H1 (cell line): ENCODE measurements around the gene ATP6V0D1. TPM values are rescaled to one million over a fixed set of nuclear protein-coding genes. Genes with fewer than 3 reads are reported as not detected.

Experiments
- CTCF ChIA-PET: fragments of 300-600 bp; sonication (Branson Sonifier 250); formaldehyde crosslinking; loops from one replicate; lab custom pipeline; 2021; ENCODE audit not compliant: partially characterized antibody; lab: Charles Lee
- POLR2A ChIA-PET: fragments of 300-600 bp; sonication (Branson Sonifier 250); formaldehyde crosslinking; loops from one replicate; lab custom pipeline; 2021; ENCODE audit warnings: inconsistent platforms; ENCODE audit not compliant: partially characterized antibody; lab: Charles Lee
- DNase-seq, 2 experiments: peaks; one replicate each; pipeline versions ENCODE4 v3.0.0 to v3.0.0-alpha.2; 2010 to 2022; ENCODE audit warnings: low spot score in 2 of 2, low read depth in 1 of 2, mixed read lengths in 1 of 2
- FAIRE-seq: peaks from 2 replicates; lab custom pipeline; 2011; peaks lifted over from hg19 to GRCh38; lab: Jason Lieb, UNC
- H2AFZ ChIP-seq: 2 replicates; pipeline ENCODE4 v1.8.1; 2012; ENCODE audit warnings: low read length, inconsistent platforms
- H2AK5ac ChIP-seq: 2 replicates; pipeline ENCODE4 v1.6.1; 2013; ENCODE audit warnings: low read depth, low read length
- H2BK120ac ChIP-seq: replicated peaks from 2 replicates; pipeline ENCODE3; 2013; ENCODE audit warnings: low read depth, low read length, inconsistent platforms
- H2BK12ac ChIP-seq: 2 replicates; pipeline ENCODE4 v1.6.1; 2013; ENCODE audit warnings: low read depth, low read length
- H2BK15ac ChIP-seq: 2 replicates; pipeline ENCODE4 v1.6.1; 2013; ENCODE audit warnings: low read length
- H2BK20ac ChIP-seq: 2 replicates; pipeline ENCODE4 v1.6.1; 2013; ENCODE audit warnings: low read length
- H2BK5ac ChIP-seq: 2 replicates; pipeline ENCODE4 v1.6.1; 2013; ENCODE audit warnings: low read depth, low read length
- H3K14ac ChIP-seq: 2 replicates; pipeline ENCODE4 v1.6.1; 2013; ENCODE audit warnings: inconsistent platforms; ENCODE audit not compliant: insufficient read length
- H3K18ac ChIP-seq: 2 replicates; pipeline ENCODE4 v1.6.1; 2013; ENCODE audit warnings: low read length; ENCODE audit errors: extremely low read depth
- H3K23ac ChIP-seq: 2 replicates; pipeline ENCODE4 v1.6.1; 2013; ENCODE audit warnings: inconsistent platforms; ENCODE audit not compliant: insufficient read length
- H3K23me2 ChIP-seq: 2 replicates; pipeline ENCODE4 v1.6.1; 2013; ENCODE audit warnings: low read depth, low read length
- H3K27ac ChIP-seq: 2 replicates; pipeline ENCODE4 v1.6.1; 2011; ENCODE audit warnings: low read depth, low read length, inconsistent platforms
- H3K27me3 ChIP-seq, 4 experiments: replicated peaks in 1 of 4; 1 replicate in 1 of 4; 2 replicates in 3 of 4; pipeline versions ENCODE4 v1.6.1 to v1.8.1; 2011 to 2013; ENCODE audit warnings: low read length in 3 of 4, mild to moderate bottlenecking in 3 of 4, inconsistent platforms in 2 of 4, mixed read lengths in 2 of 4, moderate library complexity in 1 of 4; ENCODE audit not compliant: control insufficient read depth in 3 of 4, insufficient read depth in 3 of 4; ENCODE audit errors: extremely low read depth in 1 of 4
- H3K36me3 ChIP-seq, 4 experiments: 2 replicates each; pipeline versions ENCODE4 v1.6.1 to v1.8.1; 2011 to 2013; ENCODE audit warnings: mild to moderate bottlenecking in 4 of 4, low read length in 3 of 4, moderate library complexity in 2 of 4, control low read depth in 1 of 4, inconsistent platforms in 1 of 4; ENCODE audit not compliant: insufficient read depth in 4 of 4, control insufficient read depth in 2 of 4
- H3K4ac ChIP-seq: replicated peaks from 2 replicates; pipeline ENCODE3; 2013; ENCODE audit warnings: low read length, low read depth, mixed read lengths, inconsistent platforms; ENCODE audit not compliant: insufficient read length
- H3K4me1 ChIP-seq, 4 experiments: replicated peaks in 1 of 4; 1 replicate in 1 of 4; 2 replicates in 3 of 4; pipeline versions ENCODE4 v1.6.1 to v1.8.1; 2011 to 2013; ENCODE audit warnings: low read length in 3 of 4, inconsistent platforms in 2 of 4, mixed read lengths in 1 of 4; ENCODE audit not compliant: insufficient read depth in 4 of 4, control insufficient read depth in 3 of 4
- H3K4me2 ChIP-seq, 2 experiments: 2 replicates each; pipeline versions ENCODE4 v1.6.1 to v1.8.1; 2011 to 2013; ENCODE audit warnings: low read depth in 2 of 2, low read length in 2 of 2, control low read depth in 1 of 2, inconsistent platforms in 1 of 2, mild to moderate bottlenecking in 1 of 2; ENCODE audit not compliant: insufficient read depth in 1 of 2
- H3K4me3 ChIP-seq, 4 experiments: fragments of 200-600, 300-600 bp in 1 of 4; sonication (generic), shearing (Covaris generic), sonication (Bioruptor Twin) in 1 of 4; 2 replicates each; pipeline versions ENCODE4 v1.5.1 to v1.8.1; 2011 to 2016; ENCODE audit warnings: low read length in 4 of 4, low read depth in 3 of 4, control low read depth in 2 of 4, inconsistent platforms in 2 of 4, mild to moderate bottlenecking in 2 of 4, mixed read lengths in 1 of 4, moderate library complexity in 1 of 4; ENCODE audit not compliant: insufficient read depth in 2 of 4; ENCODE audit errors: extremely low read depth in 1 of 4
- H3K56ac ChIP-seq: replicated peaks from 2 replicates; pipeline ENCODE3; 2013; ENCODE audit warnings: low read depth, mild to moderate bottlenecking, mixed read lengths, low read length, inconsistent platforms; ENCODE audit not compliant: insufficient read length
- H3K79me1 ChIP-seq: 2 replicates; pipeline ENCODE4 v1.6.1; 2013; ENCODE audit warnings: low read depth, low read length, control low read depth
- H3K79me2 ChIP-seq, 2 experiments: 2 replicates each; pipeline versions ENCODE4 v1.6.1 to v1.8.1; 2012 to 2013; ENCODE audit warnings: low read length in 2 of 2, mild to moderate bottlenecking in 2 of 2, inconsistent platforms in 1 of 2; ENCODE audit not compliant: insufficient read depth in 2 of 2, control insufficient read depth in 1 of 2
- H3K9ac ChIP-seq, 4 experiments: replicated peaks in 1 of 4; 1 replicate in 1 of 4; 2 replicates in 3 of 4; pipeline versions ENCODE4 v1.6.1 to v1.8.1; 2011 to 2013; ENCODE audit warnings: low read depth in 3 of 4, low read length in 3 of 4, control low read depth in 2 of 4, mild to moderate bottlenecking in 2 of 4, moderate library complexity in 2 of 4, inconsistent platforms in 1 of 4; ENCODE audit errors: extremely low read depth in 1 of 4
- H3K9me3 ChIP-seq, 2 experiments: 2 replicates each; pipeline versions ENCODE4 v1.6.1 to v1.8.1; 2012 to 2013; ENCODE audit warnings: mild to moderate bottlenecking in 2 of 2, moderate library complexity in 2 of 2, control low read depth in 1 of 2, inconsistent platforms in 1 of 2, low read depth in 1 of 2, low read length in 1 of 2, mixed read lengths in 1 of 2; ENCODE audit not compliant: insufficient read depth in 2 of 2
- H4K20me1 ChIP-seq, 2 experiments: replicated peaks in 1 of 2; 2 replicates each; pipeline versions ENCODE3 to v1.8.1; 2011 to 2013; ENCODE audit warnings: inconsistent platforms in 2 of 2, low read length in 2 of 2, mild to moderate bottlenecking in 1 of 2; ENCODE audit not compliant: insufficient read depth in 2 of 2, control insufficient read depth in 1 of 2
- H4K5ac ChIP-seq: 2 replicates; pipeline ENCODE4 v1.6.1; 2013; ENCODE audit warnings: low read length, low read depth, mixed read lengths, inconsistent platforms; ENCODE audit not compliant: insufficient read length
- H4K8ac ChIP-seq: 2 replicates; pipeline ENCODE4 v1.8.0; 2013; ENCODE audit warnings: mild to moderate bottlenecking, moderate library complexity, low read length, inconsistent platforms; ENCODE audit not compliant: insufficient read depth; ENCODE audit errors: extremely low read depth
- H4K91ac ChIP-seq: replicated peaks from 2 replicates; pipeline ENCODE3; 2013; ENCODE audit warnings: low read length, mixed read lengths, inconsistent platforms; ENCODE audit not compliant: insufficient read length
- ASH2L ChIP-seq: fragments of 200-600, 300-600 bp; sonication (generic); IDR thresholded peaks from one replicate; pipeline ENCODE4 v1.7.1; 2017; ENCODE audit warnings: low read length
- EGR1 ChIP-seq: IDR thresholded peaks from 2 replicates; pipeline ENCODE4 v1.6.1; 2011; ENCODE audit warnings: low read depth, low read length, borderline replicate concordance
- MAFK ChIP-seq: IDR thresholded peaks from 2 replicates; pipeline ENCODE4 v1.6.1; 2012; ENCODE audit warnings: low read depth, mild to moderate bottlenecking, improper control_type of control experiment, low read length
- POLR2A ChIP-seq, 2 experiments: IDR thresholded peaks; 1 replicate in 1 of 2; 2 replicates in 1 of 2; pipeline ENCODE4 v1.6.1; 2011; ENCODE audit warnings: low read depth in 2 of 2, low read length in 2 of 2, mild to moderate bottlenecking in 2 of 2; ENCODE audit errors: control extremely low read depth in 1 of 2
- RAD21 ChIP-seq, 2 experiments: IDR thresholded peaks in 1 of 2; conservative IDR thresholded peaks in 1 of 2; 2 replicates each; pipeline ENCODE4 v1.6.1; 2011; ENCODE audit warnings: low read depth in 2 of 2, low read length in 2 of 2, improper control_type of control experiment in 1 of 2, inconsistent platforms in 1 of 2, mild to moderate bottlenecking in 1 of 2, moderate library complexity in 1 of 2
- WGBS, 2 experiments: shearing (Covaris generic) in 1 of 2; methylation state at CpG; one replicate each; pipeline versions ENCODE4 v1.1.6 to v1.1.7; 2013 to 2015; ENCODE audit warnings: low lambda C conversion rate in 2 of 2, mixed read lengths in 2 of 2, inconsistent platforms in 1 of 2, low coverage in 1 of 2, missing lambda C conversion rate in 1 of 2; ENCODE audit not compliant: insufficient replicate concordance in 2 of 2, insufficient coverage in 1 of 2, insufficient read length in 1 of 2; ENCODE audit errors: extremely low coverage in 1 of 2, missing lambda C conversion rate in 1 of 2; 5-methylcytosine and 5-hydroxymethylcytosine counted together
- polyA plus RNA-seq, 7 experiments: library from polyadenylated mRNA; depleted of rRNA in 3 of 7; stranded (reverse) in 5 of 7; unstranded in 2 of 7; fragments of >200 nt in 5 of 7; fragments of 200-250 nt in 2 of 7; gene quantifications; 1 replicate in 5 of 7; 2 replicates in 1 of 7; 4 replicates in 1 of 7; pipeline versions ENCODE4 v1.2.1 to v1.2.3, GENCODE V29; 2011 to 2013; ENCODE audit warnings: missing spikeins in 2 of 7, mixed read lengths in 2 of 7
- total RNA-seq: library from RNA; stranded (reverse); fragmentation: NEBNext Ultra II Directional; extraction: Animal tissue kit (Norgen Biotek cat#: 25700); gene quantifications from 2 replicates; pipeline ENCODE4 v1.2.1, GENCODE V29; 2021
- TF ChIP-seq, protein P1 (sequence below): IDR thresholded peaks from 2 replicates; pipeline ENCODE4 v1.6.1; 2011; ENCODE audit warnings: low read depth, mild to moderate bottlenecking, low read length; ENCODE audit not compliant: insufficient read depth
- TF ChIP-seq, protein P2 (sequence below): IDR thresholded peaks from 2 replicates; pipeline ENCODE4 v1.6.1; 2011; ENCODE audit warnings: low read length, improper control_type of control experiment

The ATP6V0D1 gene
- total and polyA plus RNA-seq, 2 of the 8 experiments (the other 6 are each of a cell fraction or from before 2014, with no cell fraction given), result 47.3 to 134 TPM

DNA sequence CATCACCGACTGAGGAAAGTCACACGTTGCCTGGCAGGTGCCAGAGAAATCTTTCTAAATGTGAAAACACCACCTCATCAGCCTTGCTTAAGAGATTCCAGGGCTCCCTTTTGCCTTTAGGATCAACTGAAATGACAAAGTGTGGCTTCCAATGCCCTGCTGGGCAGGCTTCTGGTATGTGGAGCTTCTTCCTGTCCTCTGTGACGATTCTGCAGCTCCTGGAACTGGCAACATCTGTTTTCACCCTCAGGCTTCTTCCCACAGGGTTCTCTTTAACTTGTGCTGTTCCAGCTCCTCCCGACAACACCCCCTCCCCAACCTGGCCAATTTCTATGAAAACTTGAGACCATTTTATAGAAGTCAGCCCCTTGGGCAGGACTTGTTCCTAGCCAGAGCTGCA is 59.9 kb downstream of the ATP6V0D1 start:
- H3K56ac ChIP-seq, result no peak overlapping the region
- no peak overlapping the region for H3K27ac ChIP-seq
- no peaks in the 10 kb centered on the region for H3K36me3 ChIP-seq
- H4K5ac ChIP-seq, result no peak overlapping the region
- peak overlapping the region; percentile 88 for H2BK120ac ChIP-seq
- DNase-seq (no peak), FAIRE-seq (no peak)
- H3K18ac ChIP-seq, result peak overlapping the region; percentile 88
- no peak overlapping the region for H3K9ac ChIP-seq
- no peak overlapping the region for H2AFZ ChIP-seq
- no peaks in the 10 kb centered on the region for H3K9me3 ChIP-seq
- no peak overlapping the region for H3K4me3 ChIP-seq
- H2BK5ac ChIP-seq, result peak overlapping the region; percentile 89
- H3K23me2 ChIP-seq, result peaks cover under 1% of the 10 kb centered on the region; the same call in 1 of the 2 replicates
- H3K4me2 ChIP-seq, result peak overlapping the region in 1 of 2 experiments; percentile 34; a peak in 1 of 4 replicates
- H4K91ac ChIP-seq, result peak overlapping the region; percentile 89
- peaks cover 20 to 34% (median 27%) of the 10 kb centered on the region in 4 experiments for H3K4me1 ChIP-seq
- peak overlapping the region; percentile 82; the same call in 1 of the 2 replicates for H2AK5ac ChIP-seq
- H3K23ac ChIP-seq, result no peak overlapping the region
- peak overlapping the region; percentile 98; the same call in 1 of the 2 replicates for H2BK12ac ChIP-seq
- CTCF ChIA-PET, result interaction anchor here (0.6 to 24.6 kb wide), 11 partner anchors 12 to 354 kb away, joined by 3 to 476 read pairs (median 4); partner anchors contain the start of gene TPPP3
- H3K27me3 ChIP-seq, result no peaks in the 10 kb centered on the region; a peak in 1 of 7 replicates
- H3K79me1 ChIP-seq, result no peaks in the 10 kb centered on the region; the same call in 1 of the 2 replicates
- H3K14ac ChIP-seq, result no peak overlapping the region
- H3K79me2 ChIP-seq, result no peaks in the 10 kb centered on the region
- H4K20me1 ChIP-seq, result no peaks in the 10 kb centered on the region
- H4K8ac ChIP-seq, result no peak overlapping the region
- H2BK20ac ChIP-seq, result peak overlapping the region; percentile 96
- POLR2A ChIA-PET, result interaction anchor here (1.1 to 2.7 kb wide), 4 partner anchors 10 to 187 kb away, joined by 3 to 16 read pairs (median 3); partner anchors contain the start of gene HSD11B2
- 0 out of 2 replicates have a peak overlapping the region, but pooled peaks have one; percentile 46 for H2BK15ac ChIP-seq
- 76% methylated on average over 4 of the region's 4 CpGs; no CpG with 5 or more reads in 1 of the 2 experiments for WGBS, 2 experiments
- H3K4ac ChIP-seq, result peak overlapping the region; percentile 57
- TF ChIP-seq ASH2L, result no peak
- TF ChIP-seq, protein P1, sequence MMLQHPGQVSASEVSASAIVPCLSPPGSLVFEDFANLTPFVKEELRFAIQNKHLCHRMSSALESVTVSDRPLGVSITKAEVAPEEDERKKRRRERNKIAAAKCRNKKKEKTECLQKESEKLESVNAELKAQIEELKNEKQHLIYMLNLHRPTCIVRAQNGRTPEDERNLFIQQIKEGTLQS, result no peak
- no peak for TF ChIP-seq RAD21 (IDR thresholded peaks at IDR 0.05 in 1 of 2, conservative IDR thresholded peaks at IDR 0.05 in 1 of 2; ENCODE audit: low read depth in 2 of 2, low read length in 2 of 2)
- TF ChIP-seq, protein P2, sequence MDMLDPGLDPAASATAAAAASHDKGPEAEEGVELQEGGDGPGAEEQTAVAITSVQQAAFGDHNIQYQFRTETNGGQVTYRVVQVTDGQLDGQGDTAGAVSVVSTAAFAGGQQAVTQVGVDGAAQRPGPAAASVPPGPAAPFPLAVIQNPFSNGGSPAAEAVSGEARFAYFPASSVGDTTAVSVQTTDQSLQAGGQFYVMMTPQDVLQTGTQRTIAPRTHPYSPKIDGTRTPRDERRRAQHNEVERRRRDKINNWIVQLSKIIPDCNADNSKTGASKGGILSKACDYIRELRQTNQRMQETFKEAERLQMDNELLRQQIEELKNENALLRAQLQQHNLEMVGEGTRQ, result no peak
- no peak for TF ChIP-seq MAFK
- no peak for TF ChIP-seq EGR1
- no peak for TF ChIP-seq POLR2A (IDR thresholded peaks at IDR 0.05; ENCODE audit: control extremely low read depth in 1 of 2, low read depth in 2 of 2, low read length in 2 of 2)
